Progenitor cell of endocrine pancreas (in vitro differentiated cells): ENCODE measurements around the gene ZNF503. TPM values are rescaled to one million over a fixed set of nuclear protein-coding genes. Genes with fewer than 3 reads are reported as not detected.

Source experiments
- DNase-seq: peaks from one replicate; pipeline ENCODE4 v3.0.0; 2021; ENCODE audit warnings: low spot score; ENCODE audit not compliant: unreplicated experiment
- H3K27ac Mint-ChIP-seq: 2 replicates; pipeline ENCODE4 v1.8.0; 2021; ENCODE audit warnings: mild to moderate bottlenecking, moderate library complexity, mixed read lengths
- H3K27me3 Mint-ChIP-seq: 2 replicates; pipeline ENCODE4 v1.8.0; 2021; ENCODE audit warnings: mixed read lengths
- H3K36me3 Mint-ChIP-seq: 2 replicates; pipeline ENCODE4 v1.8.0; 2022; ENCODE audit warnings: mixed read lengths; ENCODE audit not compliant: insufficient read depth
- H3K4me1 Mint-ChIP-seq: 2 replicates; pipeline ENCODE4 v1.8.0; 2021; ENCODE audit warnings: low read depth, mixed read lengths
- H3K4me3 Mint-ChIP-seq: 2 replicates; pipeline ENCODE4 v1.8.0; 2021; ENCODE audit warnings: low read depth, mild to moderate bottlenecking, moderate library complexity, mixed read lengths
- H3K9me3 Mint-ChIP-seq: 2 replicates; pipeline ENCODE4 v1.8.0; 2021; ENCODE audit warnings: low read depth, mixed read lengths
- CTCF ChIP-seq: fragments of 200-600 bp; sonication (generic); IDR thresholded peaks from one replicate; pipeline ENCODE4 v1.5.0; 2021; ENCODE audit warnings: antibody characterized with exemption, mild to moderate bottlenecking; ENCODE audit not compliant: unreplicated experiment
- long read RNA-seq: library from polyadenylated mRNA; unstranded; transcript quantifications from one replicate; pipeline ENCODE4 v2.0.0, GENCODE V29; 2020
- total RNA-seq: library from RNA; stranded (reverse); gene quantifications from 2 replicates; pipeline ENCODE4 v1.2.1, GENCODE V29; 2021

The ZNF503 gene
- 31.7 and 33.7 TPM in 2 replicates for total RNA-seq
- long read RNA-seq, result 0 reads

- TF ChIP-seq CTCF, result peak; percentile 18
- peaks cover 28% of the 10 kb centered on the region for H3K4me1 Mint-ChIP-seq
- H3K4me3 Mint-ChIP-seq, result peak within 1 kb of the TSS; percentile 97
- peak; percentile 90 for DNase-seq
- H3K9me3 Mint-ChIP-seq, result no peaks in the 10 kb centered on the region
- H3K36me3 Mint-ChIP-seq, result peaks cover 11% of the 10 kb centered on the region
- peaks cover 19% of the 10 kb centered on the region for H3K27me3 Mint-ChIP-seq
- peak within 1 kb of the TSS; percentile 97 for H3K27ac Mint-ChIP-seq
Measured at GRCh38 chr10:75401569-75402485, at the start of gene ZNF503. Gene ZNF503, minus strand, starts transcription at chr10:75401764. Its CDS starts 345 bp downstream, at chr10:75401419.

- Mint-ChIP-seq H3K27ac (no peak overlapping the region), H3K4me1 (peaks cover 28% of the 10 kb centered on the region), H3K9me3 (peaks cover 9% of the 10 kb centered on the region), H3K36me3 (peaks cover 2% of the 10 kb centered on the region), H3K4me3 (no peak overlapping the region), H3K27me3 (peaks cover 38% of the 10 kb centered on the region)
- no peak for DNase-seq
- no peak for TF ChIP-seq CTCF
Measured at GRCh38 chr10:75450644-75451640, 49.4 kb upstream of the ZNF503 start.

- Mint-ChIP-seq H3K9me3 (peaks cover 10% of the 10 kb centered on the region), H3K4me1 (peaks cover 30% of the 10 kb centered on the region), H3K4me3 (no peak overlapping the region), H3K27ac (no peak overlapping the region), H3K36me3 (peaks cover 2% of the 10 kb centered on the region), H3K27me3 (peaks cover 35% of the 10 kb centered on the region)
- no peak for DNase-seq
- TF ChIP-seq CTCF, result no peak
Measured at GRCh38 chr10:75450075-75450445, 48.5 kb upstream of the ZNF503 start.

- H3K27me3 Mint-ChIP-seq, result peaks cover 35% of the 10 kb centered on the region
- peaks cover 10% of the 10 kb centered on the region for H3K9me3 Mint-ChIP-seq
- DNase-seq, result no peak
- no peak for TF ChIP-seq CTCF
- peaks cover 2% of the 10 kb centered on the region for H3K36me3 Mint-ChIP-seq
- H3K27ac Mint-ChIP-seq, result no peak overlapping the region
- H3K4me1 Mint-ChIP-seq, result peaks cover 30% of the 10 kb centered on the region
- H3K4me3 Mint-ChIP-seq, result no peak overlapping the region
Measured at GRCh38 chr10:75449382-75450074, 48.0 kb upstream of the ZNF503 start.
